ENCODE measurements around the gene SAXO2. TPM values are rescaled to one million over a fixed set of nuclear protein-coding genes. Genes with fewer than 3 reads are reported as not detected.
"Not testable (repeated sequence)": the region's sequence is repeated elsewhere in the genome, so short reads cannot be mapped to it uniquely, and the experiment has no call there.

Gene SAXO2
- 0.58 TPM for total RNA-seq

DNA sequence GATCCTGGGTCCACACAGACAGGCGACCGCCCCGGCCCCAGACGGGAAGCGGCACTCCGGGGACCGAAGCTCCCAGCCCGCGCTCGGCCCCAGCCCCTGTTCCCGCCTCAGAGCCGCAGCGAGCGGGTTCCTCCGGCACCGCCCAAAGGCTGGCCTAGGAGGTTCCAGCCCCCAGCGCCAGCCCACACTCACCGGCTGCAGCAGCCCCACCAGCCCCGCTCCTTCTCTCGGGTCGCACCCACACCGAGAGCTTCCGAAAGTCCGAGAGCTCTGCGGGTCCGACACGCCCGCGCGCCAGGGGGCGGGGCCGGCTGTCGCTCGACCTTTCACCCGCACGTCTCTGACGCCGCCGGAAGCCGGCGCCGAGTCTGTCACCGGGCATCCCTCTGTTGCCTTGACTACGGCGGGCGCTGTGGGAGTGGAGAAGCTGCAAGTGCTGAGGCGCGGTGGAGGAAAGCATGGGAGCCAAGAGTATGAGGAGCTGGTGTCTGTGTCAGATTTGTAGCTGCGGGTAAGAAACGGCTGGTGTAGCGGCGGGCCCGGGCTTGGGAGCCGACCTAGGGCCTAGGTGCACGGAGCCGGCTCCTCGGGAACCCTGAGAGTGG is at the start of gene SAXO2, which contains the start of gene EFL1:
Gene SAXO2, plus strand, starts transcription at position 397 of the 605 bp plus-strand sequence. Its CDS starts 62 bp downstream, at position 459.
Gene EFL1, minus strand, starts transcription at position 313 of the 605 bp plus-strand sequence. CDS start 956 bp downstream, outside the sequence.
- DNase-seq (ENCODE audit: low spot score) (peak; percentile 95), ATAC-seq (peak; percentile 95)

DNA sequence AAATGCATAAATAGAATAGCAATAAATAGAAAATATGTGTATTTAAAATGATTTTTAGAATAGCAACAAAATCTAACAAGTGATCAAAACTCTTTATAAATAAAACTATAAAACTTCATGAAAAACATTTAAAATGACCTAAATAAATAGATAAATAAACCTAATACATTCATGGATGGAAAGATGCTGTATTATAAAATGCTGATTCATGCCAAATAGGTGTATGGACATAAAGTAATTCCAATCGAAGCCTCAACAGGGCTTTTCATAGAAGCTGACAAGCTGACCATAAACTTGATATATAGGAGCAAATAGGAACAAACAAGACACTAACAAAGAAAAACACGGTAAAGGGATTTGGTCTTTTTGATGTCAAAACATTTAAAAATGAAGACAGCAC is 46.5 kb upstream of the SAXO2 start:
- DNase-seq (ENCODE audit: low spot score); ATAC-seq: not testable (repeated sequence)

DNA sequence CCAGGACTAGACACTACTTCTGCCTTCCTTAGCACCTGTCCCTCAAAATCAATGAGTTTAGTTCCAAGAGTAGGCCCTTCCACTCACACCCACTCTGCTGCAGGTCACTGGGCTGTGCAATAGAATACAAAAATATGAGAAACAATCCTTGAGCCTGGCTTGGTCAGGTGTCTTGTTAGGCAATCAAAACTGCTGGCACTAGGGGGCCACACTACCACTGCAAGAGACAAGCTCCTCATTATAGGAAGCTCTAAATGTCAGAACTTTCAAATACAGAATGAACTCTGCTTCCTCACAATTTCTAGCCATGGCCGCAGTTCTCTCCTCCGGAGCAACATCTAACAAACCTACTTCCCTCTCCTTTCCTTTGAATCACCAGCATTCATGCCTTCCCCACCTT is 41.1 kb upstream of the SAXO2 start:
- not testable (repeated sequence) for DNase-seq (ENCODE audit: low spot score)
- ATAC-seq: peak; percentile 83

DNA sequence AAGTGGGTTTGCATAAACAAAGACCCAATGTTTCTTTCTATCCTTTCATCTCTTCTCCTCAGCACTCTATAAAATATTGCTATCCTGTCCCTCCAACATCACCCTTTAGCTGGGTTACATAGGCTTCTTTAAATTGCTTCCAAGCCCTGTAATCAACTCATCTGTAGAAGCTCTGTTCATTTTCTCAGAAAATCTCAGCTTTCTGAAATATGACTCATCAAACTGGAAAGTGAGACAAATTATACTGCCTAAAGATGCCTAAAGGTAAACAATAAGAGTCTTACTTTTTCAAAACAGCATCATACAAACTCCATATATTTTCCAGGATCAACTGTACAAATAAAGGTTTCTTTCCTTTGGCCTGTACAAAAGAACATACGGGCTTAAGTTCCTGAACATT is 33.9 kb upstream of the SAXO2 start:
- DNase-seq (ENCODE audit: low spot score) (no peak), ATAC-seq (no peak)

DNA sequence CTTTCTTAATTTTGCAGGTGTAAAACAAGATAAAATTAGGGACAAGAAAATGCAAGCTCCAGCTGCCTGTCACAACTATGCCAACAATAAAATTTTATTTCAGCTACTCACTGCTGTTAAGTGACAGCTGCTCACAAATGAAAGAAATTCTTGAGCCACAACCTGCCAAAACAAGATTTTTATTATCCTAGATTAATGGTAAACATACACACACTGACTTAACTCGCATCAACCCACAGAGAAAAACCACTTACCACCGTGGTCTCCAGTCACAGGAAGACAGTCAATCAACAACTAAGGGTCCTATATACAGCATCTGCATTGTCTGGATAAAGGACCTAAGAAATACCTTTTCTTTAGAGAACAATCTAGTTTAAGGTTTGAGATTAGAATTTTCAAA is 31.4 kb upstream of the SAXO2 start:
- no peak for DNase-seq (ENCODE audit: low spot score)
- ATAC-seq: no peak

DNA sequence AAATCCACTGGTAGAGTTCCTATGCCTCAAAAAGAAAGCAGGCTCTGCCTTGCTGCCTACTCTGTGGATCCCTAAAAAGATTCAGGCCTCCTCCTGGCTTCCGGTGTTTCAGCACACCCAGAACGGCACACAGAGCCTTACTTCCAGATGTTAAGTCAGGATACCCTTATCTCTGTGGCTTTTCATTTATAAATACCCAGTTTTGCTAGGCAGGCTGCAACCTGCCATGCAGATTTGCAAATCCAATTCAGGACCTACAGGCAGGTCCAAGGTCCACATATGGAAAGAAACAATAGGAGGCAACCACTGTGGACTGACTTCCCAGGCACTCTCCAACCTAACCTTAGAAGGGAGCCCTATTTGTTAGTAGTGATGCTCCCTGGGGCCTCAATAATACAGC is 30.8 kb upstream of the SAXO2 start:
- DNase-seq (ENCODE audit: low spot score) (no peak), ATAC-seq (peak; percentile 31)

DNA sequence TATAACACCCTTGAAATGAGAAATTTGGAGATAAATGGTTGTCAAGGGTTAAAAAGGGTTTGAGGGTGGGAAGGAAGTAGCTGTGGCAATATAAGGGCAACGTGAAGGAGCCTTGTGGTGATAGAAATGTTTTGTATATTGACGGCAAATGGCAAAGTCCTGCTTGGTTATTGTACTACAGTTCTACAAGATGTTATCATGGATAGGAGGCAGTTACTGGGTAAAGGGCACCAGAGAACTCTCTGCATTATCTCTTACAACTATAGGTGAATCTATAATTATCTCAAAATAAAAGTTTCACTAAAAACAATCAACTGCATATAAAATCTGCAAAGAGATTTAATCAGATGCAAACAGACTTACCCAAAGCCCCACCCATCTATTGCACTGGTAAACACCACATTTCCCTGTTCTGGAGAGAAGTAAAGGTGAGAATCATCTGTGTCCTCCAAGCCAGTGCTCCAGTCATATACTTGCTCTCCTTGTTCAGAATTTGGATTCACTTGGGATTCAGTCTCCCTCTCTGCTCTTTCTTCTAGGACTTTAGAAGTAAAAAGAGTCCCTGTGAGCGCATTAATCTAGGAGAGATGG is 24.6 kb upstream of the SAXO2 start:
- not testable (repeated sequence) for ATAC-seq

DNA sequence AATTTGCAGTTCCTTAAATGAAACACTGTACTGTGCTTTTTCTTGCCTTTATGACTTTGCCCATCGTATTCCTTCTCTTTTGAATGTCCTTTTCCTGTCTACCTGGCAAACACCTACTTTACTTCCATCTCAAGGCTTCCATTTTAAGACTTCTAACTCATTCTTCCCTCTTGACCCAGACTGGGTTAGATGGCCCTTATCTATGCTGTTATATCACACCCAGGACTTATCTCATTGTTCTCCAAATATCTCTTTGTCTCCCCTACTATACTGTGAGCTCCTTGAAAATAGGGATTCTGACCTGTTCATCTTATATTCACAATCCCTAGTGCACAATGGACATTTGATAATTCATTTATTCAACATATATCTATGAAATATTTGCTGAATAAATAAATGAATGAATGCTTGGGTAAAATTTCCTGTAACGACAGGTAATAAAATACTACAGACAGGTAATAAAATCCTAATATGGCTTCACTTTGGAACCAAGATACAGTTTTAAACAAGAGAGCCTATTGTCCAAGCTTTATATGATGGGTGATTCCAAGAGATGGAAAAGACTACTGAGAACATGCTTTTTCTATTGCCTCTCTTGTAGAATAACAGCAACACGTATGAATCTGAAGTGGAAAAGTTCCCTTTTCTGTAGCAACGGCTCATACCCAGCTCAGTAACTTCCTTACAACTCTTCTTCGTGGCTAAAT is 22.8 kb upstream of the SAXO2 start:
- ATAC-seq (no peak), DNase-seq (ENCODE audit: low spot score) (no peak)

More for the DNA sequence above, 24.6 kb upstream of the SAXO2 start:
- not testable (repeated sequence) for DNase-seq (ENCODE audit: low spot score)

DNA sequence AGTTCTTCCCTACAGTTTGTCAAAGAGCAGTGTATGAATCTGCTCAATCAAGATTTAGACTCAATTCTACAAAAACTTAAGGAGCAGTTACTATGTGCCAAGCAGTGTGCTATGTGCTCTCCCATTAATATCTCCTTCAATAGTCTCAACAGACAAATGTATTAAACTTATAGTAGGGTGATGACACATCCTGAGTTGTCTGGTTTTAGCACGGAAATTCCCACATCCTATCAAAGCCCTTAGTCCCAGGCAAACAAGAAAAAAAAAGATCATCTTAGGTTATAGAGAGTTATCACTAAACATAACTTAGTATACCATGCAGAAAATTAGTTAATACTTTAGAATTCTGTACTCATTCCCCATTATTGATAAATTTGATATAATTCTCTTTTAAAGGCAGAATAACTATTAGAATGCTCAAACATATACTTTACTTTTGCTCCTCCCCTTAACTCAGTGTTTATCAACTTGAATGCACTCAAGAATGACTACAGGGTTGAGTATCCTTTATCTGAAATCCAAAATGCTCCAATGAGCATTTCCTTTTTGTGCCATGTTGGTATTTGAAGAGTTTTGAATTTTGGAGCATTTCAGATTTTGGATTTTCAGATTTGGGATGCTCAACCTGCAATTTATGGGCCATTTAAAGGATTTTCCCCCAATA is 20.6 kb upstream of the SAXO2 start:
- not testable (repeated sequence) for ATAC-seq; DNase-seq (ENCODE audit: low spot score)

- not testable (repeated sequence) for DNase-seq (ENCODE audit: low spot score)
These were observed 19.0 kb upstream of the SAXO2 start for GRCh38 chr15:82243644-82244043.

GRCh38 chr15:82245956-82246355 is 16.7 kb upstream of the SAXO2 start:
- not testable (repeated sequence) for ATAC-seq; DNase-seq (ENCODE audit: low spot score)

More at GRCh38 chr15:82243644-82244043, 19.0 kb upstream of the SAXO2 start:
- ATAC-seq: not testable (repeated sequence)

GRCh38 chr15:82248261-82248660 is 14.4 kb upstream of the SAXO2 start:
- ATAC-seq; DNase-seq (ENCODE audit: low spot score): not testable (repeated sequence)

DNA sequence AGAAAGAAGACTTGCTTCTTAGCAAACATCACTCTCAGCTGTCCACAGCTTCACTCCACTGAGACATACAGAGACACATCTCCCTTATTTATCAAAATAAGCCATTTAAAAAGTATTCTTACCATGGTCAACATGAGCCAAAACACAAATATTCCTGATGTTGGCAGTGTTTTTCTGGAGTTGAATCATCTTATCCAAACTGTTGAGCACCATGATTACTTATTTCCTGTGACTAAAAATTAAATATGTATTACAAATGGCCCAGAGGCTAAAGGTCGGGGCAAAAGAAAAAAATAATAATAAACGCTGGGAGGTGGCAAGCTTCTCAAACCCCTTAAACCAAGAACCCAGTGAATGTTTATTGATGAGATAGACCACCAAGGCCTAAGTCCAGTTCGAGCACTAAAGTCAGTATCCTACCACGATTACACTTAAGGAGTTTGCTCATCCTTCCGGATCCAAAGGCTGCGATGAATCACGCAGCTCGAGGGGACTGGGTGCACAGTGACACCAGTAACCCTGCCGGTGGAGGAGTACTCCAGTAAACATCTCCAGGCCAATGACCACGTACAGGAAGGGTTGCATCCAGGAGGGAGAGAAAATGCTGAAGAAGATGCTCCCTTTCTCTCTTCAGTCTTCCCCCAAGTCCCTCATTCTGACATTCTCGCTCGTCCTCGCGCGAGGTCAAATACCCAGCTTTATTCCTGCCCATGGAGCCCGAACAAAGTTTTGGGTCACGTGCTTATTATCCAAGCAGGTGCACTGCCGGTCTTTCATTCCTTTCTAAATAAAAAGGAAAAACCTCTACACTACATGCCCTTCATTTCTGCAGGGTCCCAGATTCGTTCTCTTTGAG is 824 bp upstream of the SAXO2 start:
- peak; percentile 54 for ATAC-seq
- not testable (repeated sequence) for DNase-seq (ENCODE audit: low spot score)

GRCh38 chr15:82263350-82263749 is 732 bp downstream of the SAXO2 start:
- ATAC-seq (peak; percentile 74), DNase-seq (ENCODE audit: low spot score) (no peak)

DNA sequence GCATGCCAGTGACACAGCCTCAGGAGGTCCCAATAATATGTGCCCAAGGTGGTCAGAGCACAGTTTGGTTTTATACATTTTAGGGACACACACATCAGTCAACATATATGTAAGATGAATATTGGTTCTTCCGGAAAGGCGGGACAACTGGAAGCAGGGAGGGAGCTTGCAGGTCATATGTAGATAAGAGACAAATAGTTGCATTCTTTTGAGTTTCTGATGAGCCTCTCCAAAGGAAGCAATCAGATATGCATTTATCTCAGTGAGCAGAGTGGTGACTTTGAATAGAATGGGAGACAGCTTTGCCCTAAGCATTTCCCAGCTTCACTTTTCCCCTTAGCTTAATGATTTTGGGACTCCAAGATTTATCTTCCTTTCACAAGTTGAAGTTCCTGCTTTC is 4.5 kb downstream of the SAXO2 start:
- not testable (repeated sequence) for DNase-seq (ENCODE audit: low spot score); ATAC-seq

GRCh38 chr15:82268454-82268853 is 5.8 kb downstream of the SAXO2 start:
- ATAC-seq; DNase-seq (ENCODE audit: low spot score): not testable (repeated sequence)

DNA sequence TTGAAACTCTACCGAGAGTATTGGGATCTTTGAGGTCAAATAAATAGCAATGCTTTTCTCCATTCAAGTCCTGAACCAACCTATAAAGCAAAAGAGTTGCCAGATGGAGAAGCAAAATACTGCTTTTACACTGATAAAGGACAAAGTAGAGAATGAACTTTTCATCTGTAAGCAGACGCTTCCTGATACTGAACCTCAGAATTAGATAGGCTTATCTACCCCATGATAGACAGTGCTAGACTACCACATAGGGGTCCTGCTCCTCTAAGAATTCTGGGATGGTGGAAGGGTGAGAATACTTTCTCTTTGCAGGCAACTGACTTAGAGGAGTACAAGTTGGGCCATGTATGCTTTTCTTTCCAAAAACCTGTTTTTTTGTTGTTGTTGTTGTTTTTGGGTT is 9.5 kb downstream of the SAXO2 start:
- ATAC-seq: no peak
- DNase-seq (ENCODE audit: low spot score): no peak

- no peak for ATAC-seq
- DNase-seq (ENCODE audit: low spot score): no peak
These were observed 12.8 kb downstream of the SAXO2 start for GRCh38 chr15:82275410-82275809.

DNA sequence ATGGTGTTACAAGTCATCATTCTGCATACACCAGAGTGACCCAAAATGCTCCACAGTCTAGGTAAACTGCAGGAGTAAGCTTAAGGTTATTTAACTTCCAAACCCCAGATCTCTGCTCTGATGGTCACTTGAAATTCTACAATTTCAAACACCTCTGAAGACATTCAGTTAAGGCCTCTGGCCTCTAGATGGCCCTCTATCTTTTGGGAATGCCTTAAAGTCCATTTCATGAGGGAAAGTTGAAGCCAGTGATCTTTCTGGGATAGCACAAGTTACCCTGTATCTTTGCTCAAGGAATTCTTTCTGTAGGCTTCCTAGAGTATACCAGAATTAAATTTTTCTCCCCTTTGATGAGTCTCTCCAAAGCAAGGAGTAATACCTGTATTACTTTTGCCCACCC is 18.7 kb downstream of the SAXO2 start:
- peak; percentile 80 for ATAC-seq
- not testable (repeated sequence) for DNase-seq (ENCODE audit: low spot score)

GRCh38 chr15:82282386-82282785 is 19.8 kb downstream of the SAXO2 start:
- not testable (repeated sequence) for ATAC-seq; DNase-seq (ENCODE audit: low spot score)
